GM20431 (cell line): ENCODE results near the gene SLC39A10.

Source experiments
- in situ Hi-C: fragments of 300-500 bp; cut with MseI, MboI; formaldehyde crosslinking; loops from one replicate; pipeline ENCODE4 v1.15.0; 2020; ENCODE audit warnings: low sequenced_read_pairs; ENCODE audit not compliant: unreplicated experiment

SLC39A10 gene

DNA sequence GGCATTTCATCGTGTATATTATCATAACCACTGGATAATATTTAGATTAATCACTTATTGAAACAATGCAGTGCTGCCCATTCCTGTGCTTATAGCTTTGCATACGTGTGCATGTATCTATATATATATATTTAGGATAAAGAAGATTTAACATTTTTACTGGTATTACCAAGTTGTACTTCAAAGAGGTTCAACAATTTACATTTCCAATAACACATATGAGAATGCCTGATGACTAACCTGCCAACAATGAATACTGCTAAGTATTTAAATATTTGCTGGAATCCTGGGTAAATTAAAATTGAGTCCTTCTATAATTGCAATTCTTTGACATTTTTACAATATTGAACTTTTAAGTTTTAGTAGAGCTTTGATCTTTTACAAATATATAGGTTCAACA, 111.4 kb downstream of the SLC39A10 start:
- in situ Hi-C loops: no loop called here

DNA sequence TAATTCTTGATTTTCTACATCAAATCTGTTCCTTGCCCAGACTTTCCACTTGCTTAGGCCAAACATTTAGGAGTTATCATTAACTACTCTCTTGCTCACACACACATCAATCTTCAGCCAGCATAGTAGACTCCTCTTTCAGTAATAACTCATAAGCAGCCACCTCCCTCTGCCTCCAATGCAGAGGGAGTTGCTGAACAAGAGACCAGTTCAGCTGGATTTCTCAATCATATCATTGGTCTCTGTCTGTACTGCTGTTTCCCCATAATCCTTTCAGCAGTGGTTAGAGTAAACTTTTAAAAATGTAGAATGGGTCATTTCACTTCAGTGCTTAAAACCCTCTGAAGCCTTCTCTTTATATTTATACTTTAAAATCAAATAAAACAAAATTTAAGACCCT, 112.9 kb downstream of the SLC39A10 start:
- in situ Hi-C loops: no loop called here

DNA sequence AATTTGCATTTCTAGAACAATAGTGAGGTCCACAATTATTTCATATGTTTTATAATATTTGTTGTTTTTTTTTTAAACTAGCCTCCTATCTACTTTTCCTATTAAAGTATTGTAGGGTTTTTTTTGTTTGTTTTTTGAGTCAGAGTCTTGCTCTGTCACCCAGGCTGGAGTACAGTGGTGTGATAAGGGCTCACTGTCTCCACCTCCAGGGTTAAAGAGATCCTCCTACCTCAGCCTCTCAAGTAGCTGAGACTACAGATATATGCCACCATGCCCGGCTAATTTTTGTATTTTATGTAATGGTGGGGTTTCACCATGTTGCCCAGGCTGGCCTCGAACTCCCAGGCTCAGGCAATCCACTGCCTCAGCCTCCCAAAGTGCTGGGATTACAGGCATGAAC, 122.5 kb downstream of the SLC39A10 start:
- in situ Hi-C loops: no loop called here

DNA sequence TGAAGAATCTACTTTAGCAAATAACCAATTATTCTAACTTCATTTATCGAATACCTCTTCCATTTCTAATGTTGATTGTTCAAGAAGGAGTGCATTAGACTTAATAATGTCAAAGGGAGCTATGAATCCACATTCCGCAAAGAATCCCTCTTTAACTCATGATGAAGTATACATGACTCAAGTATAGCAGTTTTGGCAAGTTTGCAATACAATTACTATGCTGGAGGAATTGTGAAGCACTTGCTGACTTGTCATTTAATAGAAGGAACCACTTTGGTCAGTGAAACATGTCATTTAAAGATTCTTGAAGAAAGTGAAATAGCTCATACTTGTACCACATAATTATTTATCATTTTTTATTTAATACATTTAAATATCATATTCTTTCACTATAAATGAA, 125.1 kb downstream of the SLC39A10 start:
- in situ Hi-C loops: no loop called here
